OCI-LY1 (cell line): Measurements from ENCODE around the gene TTC28.

Experiments
- CTCF ChIP-seq: fragments of 200-600 bp; sonication (generic), shearing (Covaris generic); IDR thresholded peaks from 2 replicates; pipeline ENCODE4 v1.5.1; 2017; ENCODE audit warnings: mild to moderate bottlenecking, antibody characterized with exemption, low read length, moderate library complexity, mixed read lengths
- EZH2 ChIP-seq: fragments of 200-600 bp; sonication (generic), shearing (Covaris generic); IDR thresholded peaks from 2 replicates; pipeline ENCODE4 v1.8.0; 2017; ENCODE audit warnings: borderline replicate concordance, mixed run types, mild to moderate bottlenecking, antibody characterized with exemption, low read length, moderate library complexity, mixed read lengths

- TF ChIP-seq CTCF (no peak), EZH2 (no peak)
These were observed 503.7 kb downstream of the TTC28 start for GRCh38 chr22:28175730-28176492.
